HG03139 (cell line): ENCODE data around the gene SLC15A3.
"Not testable (repeated sequence)": the region's sequence is repeated elsewhere in the genome, so short reads cannot be mapped to it uniquely, and the experiment has no call there.

Source experiments
- ATAC-seq: cut with Tn5 transposase; IDR thresholded peaks from one replicate; pipeline ENCODE4 v1.9.1; 2021; ENCODE audit not compliant: unreplicated experiment

SLC15A3 gene

GRCh38 chr11:60915248-60915914 is 36.6 kb downstream of the SLC15A3 start:
- peak; percentile 41 for ATAC-seq

- no peak for ATAC-seq
Measured at GRCh38 chr11:60914633-60915247, 37.2 kb downstream of the SLC15A3 start.

DNA sequence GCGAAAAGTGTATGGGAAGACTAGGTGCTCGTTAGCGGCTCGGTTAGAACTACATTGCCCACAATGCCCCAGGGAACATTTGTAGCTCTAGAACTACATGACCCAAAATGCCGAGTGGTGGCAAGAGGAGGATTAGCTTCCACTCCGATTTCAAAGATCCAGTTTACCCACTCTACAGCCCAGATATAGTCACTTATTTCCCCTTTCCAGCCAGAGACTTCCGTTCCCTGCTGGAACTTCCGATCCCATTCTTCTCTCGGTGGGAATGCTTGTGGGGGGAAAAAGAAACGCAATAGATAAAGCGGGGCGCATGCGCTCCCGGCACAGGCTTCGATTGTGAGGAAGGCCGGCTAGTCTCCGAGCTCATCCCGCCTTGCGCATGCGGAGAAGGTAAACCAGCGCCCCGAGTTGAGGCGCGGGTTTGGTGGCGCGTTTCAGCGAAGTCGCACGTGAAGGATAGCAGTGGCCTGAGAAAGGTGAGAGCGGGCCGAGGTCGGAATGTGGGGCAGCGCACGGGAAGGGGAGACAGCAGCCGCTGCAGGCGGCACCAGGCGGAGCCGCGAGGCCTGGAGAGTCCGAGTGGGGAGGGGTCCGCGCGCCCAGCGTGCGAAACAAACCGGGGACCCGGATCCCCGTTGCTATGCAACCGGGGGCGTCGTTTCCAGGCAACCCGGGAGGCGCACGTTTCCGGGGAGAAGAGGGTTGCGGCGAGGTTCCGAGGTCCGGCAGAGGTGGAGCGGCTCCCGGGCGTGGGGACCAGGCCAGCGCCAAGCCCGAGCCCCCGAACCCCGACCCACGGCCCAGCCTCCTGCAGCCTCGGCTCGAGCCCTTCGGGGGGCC is 38.0 kb downstream of the SLC15A3 start, which contains the start of gene TMEM109:
Gene TMEM109 (plus strand): TSS at position 366 of the 840 bp plus-strand sequence. CDS start 5,536 bp downstream, outside the sequence.
- ATAC-seq: peak; percentile 35

GRCh38 chr11:60912851-60913528 is 39.0 kb downstream of the SLC15A3 start:
- ATAC-seq: no peak

DNA sequence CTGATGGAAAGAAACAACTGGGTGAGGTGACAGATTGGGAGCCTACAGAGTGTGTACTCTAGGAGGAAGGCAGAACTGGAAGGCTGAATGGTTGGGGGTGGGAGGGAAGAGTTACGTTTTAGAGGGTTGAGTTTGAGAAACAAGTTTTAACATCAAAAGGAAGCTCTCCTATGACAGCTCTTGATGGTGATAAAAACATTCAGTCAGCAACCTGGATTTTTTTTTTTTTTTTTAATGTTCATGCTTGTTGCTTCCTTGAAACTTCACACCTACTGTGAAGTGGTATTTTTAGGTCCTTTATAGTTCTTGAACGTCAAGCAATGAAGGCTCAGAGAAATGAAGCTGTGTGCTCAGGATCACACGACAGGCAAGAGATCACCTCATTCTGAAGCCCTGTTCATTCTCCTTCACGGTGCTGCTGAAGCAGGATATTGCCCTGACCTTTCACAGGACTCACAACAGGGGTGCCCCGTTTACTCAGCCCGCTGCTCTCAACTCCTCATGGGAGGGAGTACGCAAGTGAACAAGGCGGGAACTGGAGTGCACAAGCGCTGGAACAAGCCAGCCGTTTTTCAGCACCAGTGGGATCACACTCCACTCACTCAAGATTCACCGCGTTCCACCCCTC is 39.6 kb downstream of the SLC15A3 start:
- ATAC-seq: no peak

DNA sequence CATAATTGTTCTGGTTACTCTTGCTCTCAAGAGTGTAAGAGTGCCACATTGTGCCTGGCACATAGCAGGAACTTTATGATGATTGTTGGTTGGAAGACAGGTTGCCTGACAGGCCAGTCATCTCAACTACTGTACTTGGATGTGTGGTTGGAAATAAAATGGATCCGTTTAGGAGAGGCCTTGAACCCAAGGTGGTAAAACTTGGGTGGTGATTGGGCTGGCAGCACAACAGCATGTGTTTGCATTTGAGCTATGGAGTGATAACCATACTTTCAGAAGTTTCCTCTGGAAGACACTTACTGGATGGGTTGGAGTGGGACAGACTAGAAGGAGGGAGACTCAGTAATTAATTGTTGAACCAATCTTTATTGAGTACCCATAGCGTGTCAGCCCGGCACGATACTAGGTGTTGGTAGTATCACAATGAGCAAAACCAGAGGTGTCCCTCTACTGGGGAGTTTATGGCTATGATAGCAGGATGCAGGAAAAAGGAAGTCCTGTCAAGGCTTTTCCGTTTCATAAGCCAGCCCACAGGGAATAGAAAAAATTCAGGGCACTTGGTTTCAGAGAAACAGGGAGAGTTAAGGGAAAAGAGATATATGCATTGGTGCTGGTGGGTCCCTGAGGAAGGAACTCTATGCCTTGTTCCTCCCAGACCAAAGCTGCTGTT is 41.1 kb downstream of the SLC15A3 start:
- ATAC-seq: no peak

- peak; percentile 30 for ATAC-seq
Measured at GRCh38 chr11:60910281-60910687, 41.7 kb downstream of the SLC15A3 start.

DNA sequence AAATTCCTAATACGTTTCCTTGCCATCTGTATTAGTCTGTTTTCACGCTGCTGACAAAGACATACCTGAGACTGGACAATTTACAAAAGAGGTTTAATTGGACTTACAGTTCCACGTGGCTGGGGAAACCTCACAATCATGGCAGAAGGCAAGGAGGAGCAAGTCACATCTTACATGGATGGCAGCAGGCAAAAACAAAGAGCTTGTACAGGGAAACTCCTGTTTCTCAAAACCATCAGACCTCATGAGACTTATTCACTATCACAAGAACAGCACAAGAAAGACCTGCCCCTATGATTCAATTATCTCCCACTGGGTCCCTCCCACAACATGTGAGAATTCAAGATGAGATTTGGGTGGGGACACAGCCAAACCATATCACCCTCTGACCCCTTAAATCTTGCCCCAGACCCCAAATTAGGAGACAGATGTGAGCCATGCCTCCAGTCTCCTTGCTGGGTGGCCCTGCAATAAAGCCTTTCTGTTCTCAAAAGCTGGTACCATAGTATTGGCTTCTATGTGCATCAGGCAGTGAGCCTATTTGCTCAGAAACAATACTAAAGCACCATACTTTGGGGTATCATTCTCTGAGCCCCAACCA is 42.2 kb downstream of the SLC15A3 start:
- not testable (repeated sequence) for ATAC-seq

GRCh38 chr11:60908803-60909202 is 43.2 kb downstream of the SLC15A3 start:
- no peak for ATAC-seq

DNA sequence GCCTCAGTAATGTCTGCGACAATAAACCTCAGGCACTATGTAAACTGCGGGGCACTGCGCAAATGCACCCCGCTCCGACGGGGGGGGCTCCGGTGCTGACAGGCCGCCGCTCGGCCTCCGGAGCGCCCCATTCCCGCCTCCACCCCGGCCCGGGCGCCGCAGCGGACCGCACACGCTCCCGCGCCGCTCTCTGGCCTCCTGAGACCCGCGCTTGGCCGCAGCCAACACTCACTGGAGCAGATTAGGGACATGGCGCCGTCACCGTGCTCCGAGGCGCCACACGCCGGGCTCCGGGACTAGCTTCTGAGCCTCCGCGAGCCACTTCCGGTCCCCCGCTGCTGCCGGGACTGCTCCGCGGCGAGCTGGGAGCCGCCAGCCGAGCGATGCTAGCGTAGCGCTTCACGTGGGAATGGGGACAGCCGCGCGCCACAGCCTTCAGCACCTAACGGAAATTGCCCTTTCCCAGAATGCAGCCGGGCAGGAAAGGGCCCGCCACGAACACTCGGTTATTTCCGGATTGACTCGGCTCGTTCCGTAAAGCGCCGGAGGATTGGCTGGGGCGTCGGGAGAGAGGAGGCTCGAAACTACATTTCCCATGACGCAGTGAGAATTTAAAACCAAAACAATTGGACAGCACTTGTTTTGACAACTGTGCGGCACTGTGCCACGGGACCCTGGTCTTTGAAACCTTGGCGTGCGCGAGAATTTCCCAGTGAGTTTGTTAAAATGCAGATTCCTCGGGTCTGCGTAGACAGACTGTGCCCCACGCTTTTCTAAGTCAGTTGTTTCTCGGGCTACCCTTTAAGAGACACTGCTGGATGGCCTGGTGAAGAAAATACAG is 45.6 kb downstream of the SLC15A3 start, which contains the start of gene PRPF19:
Gene PRPF19 (minus strand): TSS at position 454 of the 841 bp plus-strand sequence. CDS start 203 bp downstream, at position 251.
- ATAC-seq: peak; percentile 68

- no peak for ATAC-seq
Measured at GRCh38 chr11:60905551-60906113, 46.3 kb downstream of the SLC15A3 start.

DNA sequence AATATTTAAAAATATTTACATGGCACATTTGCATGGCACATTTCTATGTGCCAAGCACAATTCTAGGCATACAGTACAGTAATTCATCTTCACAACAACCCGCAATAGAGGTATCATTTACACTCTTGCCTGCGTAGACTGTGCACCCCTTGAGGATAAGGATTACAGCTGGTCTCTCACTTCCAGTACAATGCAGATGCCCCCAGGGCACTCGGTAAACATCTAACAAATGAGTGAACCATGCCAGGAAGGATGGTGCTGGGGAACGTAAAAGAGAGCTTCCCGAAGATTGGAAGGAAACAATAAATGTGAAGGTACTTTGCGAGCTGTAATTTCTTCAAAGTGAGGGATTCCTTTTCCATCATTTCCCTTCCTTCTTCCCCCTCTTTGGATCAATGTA is 46.9 kb downstream of the SLC15A3 start:
- ATAC-seq: no peak

- ATAC-seq: no peak
Measured at GRCh38 chr11:60902625-60903024, 49.4 kb downstream of the SLC15A3 start.

DNA sequence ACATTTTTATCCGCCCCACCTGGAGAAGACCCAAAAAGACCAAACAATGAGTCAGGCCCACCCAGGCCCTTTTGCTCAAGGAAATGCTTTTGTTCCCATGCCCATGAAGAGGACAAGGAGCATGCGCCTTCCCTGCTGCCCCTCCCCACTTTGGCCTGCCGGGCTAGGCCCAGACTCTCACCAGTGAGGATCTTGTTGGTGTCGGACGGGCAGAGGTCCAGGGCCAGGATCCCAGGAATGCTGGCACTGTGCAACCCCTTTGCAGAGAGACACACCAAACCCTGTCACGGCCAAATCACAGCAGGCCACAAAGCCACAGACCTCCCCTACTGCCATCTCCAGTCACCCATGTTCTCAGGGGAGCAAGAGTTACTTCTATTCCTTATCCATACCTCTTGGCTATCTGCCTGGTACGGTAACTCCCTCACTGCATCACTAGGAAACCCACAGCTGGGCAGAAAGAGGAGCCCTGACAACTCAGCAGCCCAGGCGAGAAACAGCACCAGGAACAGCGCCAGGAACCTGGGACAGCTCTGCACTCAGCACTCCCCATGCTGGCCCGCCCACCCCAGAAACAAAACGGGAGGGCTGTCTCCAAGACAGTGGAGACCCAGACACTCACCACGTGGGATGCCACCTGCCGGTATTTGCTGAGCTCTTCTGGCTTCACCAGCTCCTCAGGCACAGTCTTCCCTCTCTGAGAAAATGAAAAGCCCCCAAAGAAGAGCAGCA is 51.1 kb downstream of the SLC15A3 start:
- ATAC-seq: no peak

GRCh38 chr11:60899977-60900376 is 52.0 kb downstream of the SLC15A3 start:
- ATAC-seq: no peak

DNA sequence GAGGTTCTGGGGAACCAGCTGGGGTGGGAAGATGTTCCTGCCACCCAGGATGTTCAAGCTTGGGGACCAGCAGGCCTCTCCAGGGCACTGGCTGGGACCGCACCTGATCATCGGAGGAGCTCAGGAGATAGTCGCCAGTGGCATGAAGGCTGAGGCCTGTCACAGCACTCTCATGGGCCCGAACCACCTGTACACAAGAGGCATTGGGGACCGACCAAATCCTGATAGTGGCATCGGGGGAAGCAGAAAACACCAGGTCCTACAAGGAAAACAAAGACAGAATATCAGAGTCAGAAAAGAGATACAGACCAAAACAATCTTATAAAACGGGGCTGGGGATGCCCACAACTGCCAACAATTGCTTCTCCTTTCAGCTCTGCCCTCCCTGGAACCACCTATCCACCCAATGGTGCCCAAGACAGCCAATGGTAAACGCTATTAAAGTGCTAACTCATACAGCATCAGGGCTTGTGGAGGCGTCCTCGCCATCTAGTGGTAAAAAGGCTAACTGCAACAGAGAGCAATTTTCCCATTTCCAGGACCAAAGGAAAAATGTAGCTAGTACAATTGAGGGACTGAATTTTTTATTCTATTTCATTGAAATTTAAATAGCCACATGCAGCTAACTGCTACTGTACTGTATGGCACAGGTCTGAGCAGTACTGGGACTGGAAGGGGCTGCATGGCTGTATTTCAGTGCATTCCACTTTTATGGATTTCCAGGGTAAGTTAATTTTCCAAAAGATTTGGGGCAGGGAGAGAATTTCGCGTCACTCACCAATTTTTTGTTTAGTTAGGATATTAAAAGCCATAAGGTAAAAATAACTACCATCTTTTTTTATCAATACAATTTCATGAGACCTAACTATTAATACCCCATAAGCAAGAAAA is 52.7 kb downstream of the SLC15A3 start:
- no peak for ATAC-seq

DNA sequence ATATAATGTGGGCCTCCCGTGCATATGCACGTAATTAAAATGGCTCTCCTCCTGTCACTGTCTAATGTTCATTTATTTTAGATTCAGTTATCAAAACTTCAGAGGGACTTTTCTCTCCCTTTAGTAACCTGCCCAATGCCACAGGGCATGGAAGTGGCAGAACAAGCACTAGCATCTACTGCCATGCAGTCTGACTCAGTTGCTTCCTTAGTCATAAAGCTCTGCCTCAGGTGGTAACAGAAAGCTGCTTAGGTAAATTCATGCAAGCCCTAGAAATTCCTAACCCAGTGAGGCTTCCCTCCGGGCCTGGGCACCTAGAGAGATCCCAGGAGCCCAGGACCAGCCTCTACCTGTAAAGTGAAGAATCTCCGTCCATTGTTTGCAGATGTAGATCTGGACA is 54.5 kb downstream of the SLC15A3 start:
- no peak for ATAC-seq
